GM18526 (cell line): ENCODE data around the gene PRUNE2.

Experiments used
- POLR2A ChIP-seq: IDR thresholded peaks from 3 replicates; pipeline ENCODE4 v1.6.1; 2011; ENCODE audit not compliant: insufficient read length; ENCODE audit errors: extremely low read depth

Gene PRUNE2

GRCh38 chr9:76852026-76852425, 53.9 kb downstream of the PRUNE2 start:
- TF ChIP-seq POLR2A: no peak

DNA sequence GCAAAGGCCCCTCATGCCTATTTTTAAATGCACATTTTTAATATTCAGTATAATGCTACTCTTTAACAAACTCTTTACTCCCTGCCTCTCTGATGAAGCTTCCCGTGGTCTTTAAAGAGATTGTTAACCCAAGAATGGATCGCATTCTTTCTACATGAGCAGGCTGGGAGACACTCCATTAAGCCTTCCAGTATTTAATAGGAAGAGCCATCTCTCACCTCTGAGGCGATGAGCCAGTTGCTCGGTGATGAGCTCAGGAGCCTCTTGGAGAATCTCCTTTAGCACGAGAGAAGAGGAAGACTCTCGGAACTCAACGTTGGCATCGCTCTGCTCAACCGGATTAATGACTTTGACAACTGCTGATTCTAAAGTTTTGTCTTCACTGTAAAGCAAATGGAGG, 59.6 kb downstream of the PRUNE2 start:
- TF ChIP-seq POLR2A: no peak

- no peak for TF ChIP-seq POLR2A
Observed at GRCh38 chr9:76845254-76845653, 60.7 kb downstream of the PRUNE2 start.

DNA sequence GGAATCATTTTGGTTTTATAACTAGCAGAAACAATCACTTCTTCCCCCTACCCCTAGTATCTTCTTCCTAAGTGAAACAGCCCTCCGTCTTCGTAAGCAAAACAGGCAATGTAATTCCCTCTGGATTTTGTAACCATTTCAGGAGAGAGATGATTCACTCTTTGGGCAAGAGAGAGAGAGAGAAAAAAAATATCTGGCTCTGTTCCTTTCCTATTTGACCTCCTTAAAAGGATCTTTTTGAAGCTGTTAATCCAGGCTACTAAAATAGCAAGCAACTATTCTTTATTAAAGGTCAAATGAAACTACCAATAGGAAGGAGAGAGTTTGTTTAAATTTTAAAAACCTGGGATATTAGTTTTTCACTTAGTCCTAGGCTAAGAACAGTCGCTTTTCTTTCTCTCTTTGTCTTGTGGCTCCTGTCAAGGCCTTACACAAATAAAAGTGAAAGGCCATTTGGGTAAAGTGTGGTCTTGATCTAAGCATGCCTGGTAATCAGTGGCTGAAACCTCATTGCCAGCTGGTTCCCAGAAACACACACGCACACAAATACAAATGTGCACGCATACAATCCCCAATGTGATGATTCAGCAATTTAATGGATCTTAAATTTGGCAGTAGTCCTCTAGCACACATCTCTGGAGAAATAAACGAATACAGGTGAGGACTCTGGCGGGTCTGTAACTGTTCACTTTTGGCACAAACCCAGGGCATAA, 70.2 kb downstream of the PRUNE2 start:
- no peak for TF ChIP-seq POLR2A

DNA sequence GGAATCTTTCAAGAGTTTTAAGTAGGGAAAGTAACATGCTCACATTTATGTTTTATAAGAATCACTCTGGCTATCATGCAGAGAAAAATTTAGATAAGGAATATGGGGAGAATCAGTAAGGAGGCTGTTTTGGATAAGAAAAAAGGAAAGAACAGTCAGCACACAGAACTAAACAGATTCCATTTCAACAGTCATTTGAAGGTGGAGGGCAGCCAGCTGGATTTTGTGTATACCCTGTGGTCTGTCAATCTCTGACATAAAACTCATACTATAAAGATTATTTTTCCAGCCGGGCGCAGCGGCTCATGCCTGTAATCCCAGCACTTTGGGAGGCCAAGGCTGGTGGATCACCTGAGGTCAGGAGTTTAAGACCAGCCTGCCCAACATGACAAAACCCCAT, 77.5 kb downstream of the PRUNE2 start:
- no peak for TF ChIP-seq POLR2A

- no peak for TF ChIP-seq POLR2A
Observed at GRCh38 chr9:76827296-76828080, 78.4 kb downstream of the PRUNE2 start.

GRCh38 chr9:76820431-76820830, 85.5 kb downstream of the PRUNE2 start:
- TF ChIP-seq POLR2A: no peak

DNA sequence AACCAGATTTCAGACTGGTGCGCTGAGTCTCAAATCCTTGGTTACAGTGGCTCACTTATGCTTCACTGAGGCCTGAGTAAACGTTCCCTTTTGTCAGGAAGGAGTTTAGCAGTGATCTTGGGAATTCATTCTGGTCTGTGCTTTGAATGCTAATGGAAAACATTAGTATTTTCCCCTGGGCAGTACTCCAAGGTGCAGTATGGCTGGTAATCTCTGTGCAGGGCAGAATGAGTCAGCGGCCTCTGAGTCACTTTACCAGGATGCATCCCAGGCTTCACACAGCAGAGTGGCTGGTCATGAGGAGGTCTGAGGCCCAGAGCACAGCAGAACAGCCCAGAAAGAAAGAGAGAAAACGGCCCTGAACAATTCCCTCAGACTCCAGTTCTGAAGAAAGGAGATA, 87.6 kb downstream of the PRUNE2 start:
- TF ChIP-seq POLR2A: no peak

- no peak for TF ChIP-seq POLR2A
Observed at GRCh38 chr9:76817489-76817888, 88.4 kb downstream of the PRUNE2 start.

DNA sequence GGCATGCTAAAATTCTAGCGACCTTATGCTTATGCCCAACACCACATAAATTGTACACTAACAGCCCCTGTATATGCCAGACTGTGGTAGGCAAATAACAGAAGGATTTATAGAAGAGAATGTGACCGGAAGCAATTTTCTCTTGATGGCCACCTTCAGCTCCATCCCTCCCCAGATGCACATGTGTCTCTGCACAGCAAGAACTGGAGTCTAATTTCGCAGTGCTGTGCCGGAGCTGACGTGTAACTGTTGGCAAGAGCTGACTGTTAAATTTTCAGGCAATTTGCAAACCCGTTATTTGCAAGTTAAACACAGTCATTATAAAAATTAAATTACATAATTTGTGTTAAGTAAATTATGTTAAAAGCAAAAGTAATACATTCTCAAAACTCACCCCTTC, 93.3 kb downstream of the PRUNE2 start:
- no peak for TF ChIP-seq POLR2A

DNA sequence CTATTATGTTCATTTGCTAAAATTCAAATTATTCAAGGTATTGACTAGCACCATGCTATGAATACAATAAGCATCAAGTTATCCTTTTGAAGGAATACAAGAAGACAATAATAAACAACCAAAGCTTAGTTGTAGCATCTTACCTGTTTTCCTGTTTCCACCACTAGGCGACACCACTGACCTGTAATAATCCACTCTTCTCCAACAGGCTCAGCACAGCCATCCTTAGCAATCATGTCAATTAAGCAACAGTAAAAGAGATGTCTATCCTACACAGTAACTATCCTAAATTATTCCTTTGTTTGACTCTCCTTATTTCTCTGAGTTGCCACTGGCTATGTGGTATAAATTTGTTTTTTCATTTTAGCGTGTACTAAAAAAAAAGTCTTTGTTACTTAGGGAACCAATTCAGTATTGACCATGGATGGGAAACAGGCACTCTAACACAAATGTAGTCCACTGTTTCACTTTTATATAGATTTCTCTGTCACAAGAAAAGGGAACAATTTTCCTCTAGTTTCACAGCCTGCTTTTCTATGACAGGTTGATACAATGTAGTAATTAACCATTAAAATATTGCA, 95.4 kb downstream of the PRUNE2 start:
- TF ChIP-seq POLR2A: no peak

GRCh38 chr9:76808636-76809035, 97.3 kb downstream of the PRUNE2 start:
- no peak for TF ChIP-seq POLR2A

GRCh38 chr9:76803762-76804161, 102.2 kb downstream of the PRUNE2 start:
- no peak for TF ChIP-seq POLR2A

- no peak for TF ChIP-seq POLR2A
Observed at GRCh38 chr9:76803083-76803482, 102.8 kb downstream of the PRUNE2 start.

- TF ChIP-seq POLR2A: no peak
Observed at GRCh38 chr9:76800901-76801300, 105.0 kb downstream of the PRUNE2 start.

DNA sequence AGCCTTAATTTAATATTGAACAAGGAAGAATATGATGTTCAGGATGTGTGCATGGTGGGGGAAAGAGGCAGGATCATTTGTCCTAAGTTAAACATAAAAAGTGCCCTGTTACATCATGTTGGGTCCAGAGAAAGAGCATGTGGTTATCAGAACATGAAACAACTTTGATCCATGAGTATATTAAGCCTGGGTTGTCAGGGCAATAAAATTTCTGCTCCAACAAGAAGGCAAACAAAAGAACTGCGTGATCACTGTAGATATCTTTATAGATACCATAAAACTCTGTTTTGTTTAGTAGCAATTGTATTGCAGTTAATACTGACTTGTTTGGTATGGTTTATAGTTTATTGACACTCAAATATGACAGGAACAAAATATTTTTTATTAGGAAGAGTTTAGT, 106.4 kb downstream of the PRUNE2 start:
- no peak for TF ChIP-seq POLR2A

GRCh38 chr9:76798527-76798926, 107.4 kb downstream of the PRUNE2 start:
- TF ChIP-seq POLR2A: no peak

DNA sequence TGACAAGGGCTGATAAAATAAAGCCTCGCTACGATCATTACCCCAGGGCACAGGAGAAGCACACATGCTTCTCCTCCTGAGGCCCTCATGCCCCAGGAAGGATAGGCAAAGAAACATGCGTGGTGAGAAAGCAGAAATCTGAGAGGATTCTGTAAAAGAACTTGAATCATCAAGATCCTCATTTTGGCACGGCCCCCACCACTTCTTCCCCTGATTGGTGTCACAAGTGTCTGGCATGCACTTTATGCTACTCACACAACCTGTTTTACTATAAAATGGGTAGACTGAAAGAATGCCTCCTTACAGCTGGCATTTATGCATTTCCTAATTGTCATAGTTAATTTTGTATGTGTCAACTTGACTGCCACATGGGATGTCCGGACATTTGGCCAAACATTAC, 109.6 kb downstream of the PRUNE2 start:
- TF ChIP-seq POLR2A: no peak
